Astrocyte (in vitro differentiated cells and primary cell): ENCODE data around the gene KNDC1. TPM values are rescaled to one million over a fixed set of nuclear protein-coding genes. Genes with fewer than 3 reads are reported as not detected.

ENCODE experiments used
- DNase-seq: peaks from one replicate; pipeline ENCODE4 v3.0.0-alpha.2; 2010; ENCODE audit warnings: low read depth
- FAIRE-seq: peaks from 2 replicates; lab custom pipeline; 2011; peaks lifted over from hg19 to GRCh38; lab: Jason Lieb, UNC
- H2AFZ ChIP-seq: 2 replicates; pipeline ENCODE4 v1.6.0; 2012; ENCODE audit warnings: low read depth, low read length, inconsistent platforms
- H3K27ac ChIP-seq: 2 replicates; pipeline ENCODE4 v1.5.1; 2011; ENCODE audit warnings: low read depth, low read length, inconsistent platforms
- H3K27me3 ChIP-seq: 2 replicates; pipeline ENCODE4 v1.6.0; 2011; ENCODE audit warnings: low read length, inconsistent platforms; ENCODE audit not compliant: insufficient read depth
- H3K36me3 ChIP-seq: 2 replicates; pipeline ENCODE4 v1.5.1; 2011; ENCODE audit warnings: low read length, inconsistent platforms; ENCODE audit not compliant: insufficient read depth
- H3K4me1 ChIP-seq: 2 replicates; pipeline ENCODE4 v1.5.1; 2011; ENCODE audit warnings: low read length, inconsistent platforms; ENCODE audit not compliant: insufficient read depth
- H3K4me2 ChIP-seq: 2 replicates; pipeline ENCODE4 v1.6.0; 2012; ENCODE audit warnings: low read length, inconsistent platforms
- H3K4me3 ChIP-seq: 2 replicates; pipeline ENCODE4 v1.5.1; 2011; ENCODE audit warnings: low read depth, mild to moderate bottlenecking, low read length, inconsistent platforms; ENCODE audit not compliant: insufficient read depth
- H3K79me2 ChIP-seq: 2 replicates; pipeline ENCODE4 v1.6.0; 2012; ENCODE audit warnings: mild to moderate bottlenecking, low read length, inconsistent platforms; ENCODE audit not compliant: insufficient read depth
- H3K9ac ChIP-seq: 2 replicates; pipeline ENCODE4 v1.6.0; 2012; ENCODE audit warnings: mild to moderate bottlenecking, low read length, inconsistent platforms
- H3K9me3 ChIP-seq: 2 replicates; pipeline ENCODE4 v1.5.1; 2012; ENCODE audit warnings: low read depth, mild to moderate bottlenecking, low read length, inconsistent platforms; ENCODE audit not compliant: insufficient read depth
- H4K20me1 ChIP-seq: 2 replicates; pipeline ENCODE4 v1.6.0; 2012; ENCODE audit warnings: low read length, inconsistent platforms; ENCODE audit not compliant: insufficient read depth
- H3K27ac Mint-ChIP-seq: one replicate; pipeline ENCODE4 v1.8.0; 2021; ENCODE audit warnings: mild to moderate bottlenecking, mixed read lengths; ENCODE audit not compliant: unreplicated experiment
- H3K27me3 Mint-ChIP-seq: one replicate; pipeline ENCODE4 v1.8.0; 2021; ENCODE audit warnings: low read depth, mixed read lengths; ENCODE audit not compliant: unreplicated experiment
- H3K36me3 Mint-ChIP-seq: one replicate; pipeline ENCODE4 v1.8.0; 2021; ENCODE audit warnings: low read depth, mixed read lengths; ENCODE audit not compliant: unreplicated experiment
- H3K4me1 Mint-ChIP-seq: one replicate; pipeline ENCODE4 v1.8.0; 2021; ENCODE audit warnings: low read depth, mixed read lengths; ENCODE audit not compliant: unreplicated experiment
- H3K4me3 Mint-ChIP-seq: one replicate; pipeline ENCODE4 v1.8.0; 2021; ENCODE audit warnings: mild to moderate bottlenecking, moderate library complexity, mixed read lengths; ENCODE audit not compliant: unreplicated experiment
- H3K9me3 Mint-ChIP-seq: one replicate; pipeline ENCODE4 v1.8.0; 2021; ENCODE audit warnings: mild to moderate bottlenecking, mixed read lengths; ENCODE audit not compliant: unreplicated experiment
- CTCF ChIP-seq: IDR thresholded peaks from 2 replicates; pipeline ENCODE4 v1.5.1; 2011; ENCODE audit warnings: low read depth, mild to moderate bottlenecking, inconsistent platforms, low read length, moderate library complexity; ENCODE audit not compliant: insufficient read depth
- EZH2 ChIP-seq: IDR thresholded peaks from 2 replicates; pipeline ENCODE4 v1.6.1; 2012; ENCODE audit warnings: mild to moderate bottlenecking, low read length, inconsistent platforms; ENCODE audit not compliant: insufficient read depth
- total RNA-seq: library from RNA; stranded (reverse); gene quantifications from 2 replicates; pipeline ENCODE4 v1.2.1, GENCODE V29; 2021

Gene KNDC1
- total RNA-seq, 1 donor from 2014 or later, result 2.6 TPM

- peaks cover 7% of the 10 kb centered on the region for H3K27me3 ChIP-seq
- no peak overlapping the region for H3K4me3 ChIP-seq
- H3K9me3 ChIP-seq, result no peaks in the 10 kb centered on the region
- Mint-ChIP-seq H3K27me3 (peaks cover 12% of the 10 kb centered on the region), H3K27ac (peak overlapping the region; percentile 31), H3K9me3 (peaks cover 15% of the 10 kb centered on the region), H3K36me3 (no peaks in the 10 kb centered on the region), H3K4me3 (no peak overlapping the region), H3K4me1 (peaks cover 8% of the 10 kb centered on the region)
- FAIRE-seq (peak; percentile 59), DNase-seq (no peak)
- no peak overlapping the region for H3K4me2 ChIP-seq
- H3K79me2 ChIP-seq, result no peaks in the 10 kb centered on the region
- no peaks in the 10 kb centered on the region for H4K20me1 ChIP-seq
- H2AFZ ChIP-seq, result no peak overlapping the region
- H3K27ac ChIP-seq, result no peak overlapping the region
- H3K9ac ChIP-seq, result no peak overlapping the region
- no peak for TF ChIP-seq EZH2
- TF ChIP-seq CTCF, result no peak
- no peaks in the 10 kb centered on the region for H3K4me1 ChIP-seq
- no peaks in the 10 kb centered on the region for H3K36me3 ChIP-seq
These were observed 8.5 kb upstream of the KNDC1 start for GRCh38 chr10:133151543-133151972.

- H3K4me3 ChIP-seq, result no peak overlapping the region
- H3K9ac ChIP-seq, result no peak overlapping the region
- H3K4me3 Mint-ChIP-seq, result no peak overlapping the region
- no peak overlapping the region for H2AFZ ChIP-seq
- no peaks in the 10 kb centered on the region for H3K9me3 ChIP-seq
- no peaks in the 10 kb centered on the region for H3K79me2 ChIP-seq
- H3K36me3 Mint-ChIP-seq, result no peaks in the 10 kb centered on the region
- no peak overlapping the region for H3K27ac Mint-ChIP-seq
- no peaks in the 10 kb centered on the region for H3K36me3 ChIP-seq
- no peak overlapping the region for H3K4me2 ChIP-seq
- FAIRE-seq, result no peak
- peaks cover 9% of the 10 kb centered on the region for H3K4me1 Mint-ChIP-seq
- H3K27me3 Mint-ChIP-seq, result peaks cover 12% of the 10 kb centered on the region
- no peaks in the 10 kb centered on the region for H3K4me1 ChIP-seq
- TF ChIP-seq EZH2, result no peak
- TF ChIP-seq CTCF, result no peak
- no peaks in the 10 kb centered on the region for H4K20me1 ChIP-seq
- no peak overlapping the region for H3K27ac ChIP-seq
- DNase-seq, result no peak
- peaks cover 7% of the 10 kb centered on the region for H3K27me3 ChIP-seq
- peaks cover 1% of the 10 kb centered on the region for H3K9me3 Mint-ChIP-seq
These were observed 5.6 kb upstream of the KNDC1 start for GRCh38 chr10:133154411-133154810.

GRCh38 chr10:133154996-133155778, 4.8 kb upstream of the KNDC1 start:
- H3K9me3 ChIP-seq, result no peaks in the 10 kb centered on the region
- H3K27me3 Mint-ChIP-seq, result peaks cover 12% of the 10 kb centered on the region
- H3K4me2 ChIP-seq, result no peak overlapping the region
- H3K9me3 Mint-ChIP-seq, result no peaks in the 10 kb centered on the region
- H3K36me3 ChIP-seq, result no peaks in the 10 kb centered on the region
- peaks cover 7% of the 10 kb centered on the region for H3K27me3 ChIP-seq
- H3K9ac ChIP-seq, result no peak overlapping the region
- TF ChIP-seq CTCF (no peak), EZH2 (no peak)
- no peaks in the 10 kb centered on the region for H3K79me2 ChIP-seq
- H3K4me1 Mint-ChIP-seq, result peaks cover 9% of the 10 kb centered on the region
- no peak overlapping the region for H3K27ac Mint-ChIP-seq
- no peak overlapping the region for H3K4me3 ChIP-seq
- no peak overlapping the region for H3K27ac ChIP-seq
- no peaks in the 10 kb centered on the region for H4K20me1 ChIP-seq
- no peaks in the 10 kb centered on the region for H3K4me1 ChIP-seq
- no peak for DNase-seq
- no peak for FAIRE-seq
- H3K36me3 Mint-ChIP-seq, result no peaks in the 10 kb centered on the region
- no peak overlapping the region for H2AFZ ChIP-seq
- no peak overlapping the region for H3K4me3 Mint-ChIP-seq
